GM19328 (cell line): ENCODE measurements around the gene SCRN1.
A peak's percentile ranks its signal among the peaks of the same experiment; 100 is the strongest.

Experiments
- ATAC-seq: cut with Tn5 transposase; IDR thresholded peaks from one replicate; pipeline ENCODE4 v1.9.1; 2021; ENCODE audit warnings: mild to moderate bottlenecking, moderate library complexity; ENCODE audit not compliant: unreplicated experiment

SCRN1 gene, protein sequence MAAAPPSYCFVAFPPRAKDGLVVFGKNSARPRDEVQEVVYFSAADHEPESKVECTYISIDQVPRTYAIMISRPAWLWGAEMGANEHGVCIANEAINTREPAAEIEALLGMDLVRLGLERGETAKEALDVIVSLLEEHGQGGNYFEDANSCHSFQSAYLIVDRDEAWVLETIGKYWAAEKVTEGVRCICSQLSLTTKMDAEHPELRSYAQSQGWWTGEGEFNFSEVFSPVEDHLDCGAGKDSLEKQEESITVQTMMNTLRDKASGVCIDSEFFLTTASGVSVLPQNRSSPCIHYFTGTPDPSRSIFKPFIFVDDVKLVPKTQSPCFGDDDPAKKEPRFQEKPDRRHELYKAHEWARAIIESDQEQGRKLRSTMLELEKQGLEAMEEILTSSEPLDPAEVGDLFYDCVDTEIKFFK

DNA sequence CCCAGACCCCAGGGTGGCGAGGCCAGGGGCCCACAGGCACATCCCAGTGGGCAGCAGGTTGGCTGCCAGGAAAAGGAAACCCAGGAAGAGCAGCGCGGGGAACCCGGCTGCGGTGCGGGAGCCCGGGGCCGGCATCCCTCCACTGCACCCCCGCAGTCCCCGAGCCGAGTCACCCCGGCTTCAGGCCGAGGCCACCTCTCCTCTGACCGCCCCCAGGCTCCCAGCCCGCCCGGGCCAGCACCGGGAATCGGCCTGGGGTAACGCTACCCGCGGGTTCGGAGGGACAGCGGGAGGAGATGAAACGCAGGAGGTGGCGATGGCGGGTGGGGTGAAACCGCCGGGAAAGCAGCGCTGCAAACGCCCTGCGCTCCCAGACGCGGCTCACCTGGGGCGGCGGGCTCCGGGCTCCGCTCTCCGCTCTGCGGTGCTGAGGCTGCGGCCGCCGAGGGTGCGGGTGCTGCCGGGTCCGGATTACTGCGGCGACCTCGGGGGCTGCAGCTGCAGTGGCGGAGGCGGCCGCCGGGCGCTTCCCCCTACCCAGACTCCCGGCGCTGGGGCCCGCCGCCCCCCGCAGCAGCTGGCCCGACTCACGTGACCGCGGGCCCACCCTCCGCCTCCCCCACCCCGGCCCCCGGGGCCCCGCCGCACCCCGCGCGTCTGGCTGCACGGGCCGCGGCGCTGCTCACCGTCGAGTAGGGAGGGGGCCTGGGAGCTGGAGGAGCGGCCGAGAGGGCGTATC is at the start of gene SCRN1:
Gene SCRN1 (minus strand): TSS at position 545 of the 739 bp plus-strand sequence. CDS start 20,734 bp downstream, outside the sequence.
- ATAC-seq = no peak

DNA sequence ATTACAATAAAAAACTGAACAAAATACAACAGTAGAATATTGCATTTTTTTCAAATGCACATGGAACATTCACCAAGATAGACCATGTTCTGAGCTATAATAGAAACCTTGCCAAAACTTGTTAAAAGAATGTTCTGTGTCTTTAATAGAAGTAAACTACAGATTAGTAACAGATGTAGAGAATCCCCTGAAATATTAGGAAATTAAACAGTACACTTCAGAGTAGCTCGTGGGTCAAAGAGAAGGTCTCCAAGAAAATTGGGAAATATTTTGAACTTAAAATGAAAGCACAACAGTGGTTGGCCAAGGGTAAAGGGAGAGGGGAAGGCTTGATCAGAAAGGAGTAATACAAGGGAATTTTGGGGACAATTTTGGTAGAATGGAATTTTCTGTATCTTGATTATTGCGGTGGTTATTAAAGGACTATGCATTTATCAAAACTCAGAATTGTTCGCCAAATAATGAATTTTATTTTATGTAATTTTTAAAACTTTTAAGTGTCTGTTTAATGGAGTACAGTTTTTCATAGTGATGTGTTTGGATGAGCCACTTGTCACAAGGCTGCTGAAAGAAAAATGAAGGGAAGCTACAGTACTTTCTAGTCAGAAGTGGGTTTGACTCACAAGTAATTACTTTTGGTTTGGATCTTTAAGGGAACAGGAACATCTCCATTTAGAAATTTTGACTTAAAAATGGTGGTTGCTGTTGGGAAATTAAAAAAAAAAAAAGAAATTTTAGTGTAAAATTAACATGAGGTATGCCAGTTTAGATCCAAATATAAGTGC is 48.8 kb upstream of the SCRN1 start:
- no peak for ATAC-seq

DNA sequence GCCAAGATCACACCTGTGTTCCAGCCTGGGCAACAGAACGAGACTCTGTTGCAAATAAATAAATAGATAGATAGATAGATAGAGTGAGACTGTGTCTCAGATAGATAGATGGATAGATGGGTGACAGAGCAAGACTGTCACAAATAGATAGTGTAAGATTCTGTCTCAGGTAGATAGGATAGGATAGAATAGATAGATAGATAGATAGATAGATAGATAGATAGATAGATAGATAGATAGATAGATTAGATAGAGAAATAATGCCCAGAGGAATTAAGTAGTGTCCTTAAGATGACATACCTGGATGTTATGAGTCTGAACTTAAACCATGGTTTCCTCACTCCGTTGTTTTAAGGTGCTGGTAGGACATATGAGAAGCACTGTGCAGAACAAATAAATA is 46.6 kb upstream of the SCRN1 start:
- ATAC-seq = no peak

DNA sequence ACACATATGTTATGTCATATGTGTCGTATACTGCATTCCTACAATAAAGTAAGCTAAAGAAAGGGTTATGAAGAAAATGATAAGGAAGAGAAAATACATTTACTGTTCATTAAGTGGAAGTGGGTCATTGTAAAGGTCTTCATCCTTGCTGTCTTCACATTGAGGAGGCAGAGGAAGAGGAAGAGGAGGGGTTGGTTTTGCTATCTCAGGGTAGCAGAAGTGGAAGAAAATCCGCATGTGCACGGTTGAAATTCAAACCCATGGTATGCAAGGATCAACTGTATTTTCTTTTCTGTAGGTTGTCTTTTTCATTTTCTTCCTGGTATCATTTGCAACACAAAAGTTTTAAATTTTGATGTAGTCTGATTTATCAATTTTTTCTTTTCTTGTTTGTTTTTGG is 44.9 kb upstream of the SCRN1 start:
- ATAC-seq = no peak

DNA sequence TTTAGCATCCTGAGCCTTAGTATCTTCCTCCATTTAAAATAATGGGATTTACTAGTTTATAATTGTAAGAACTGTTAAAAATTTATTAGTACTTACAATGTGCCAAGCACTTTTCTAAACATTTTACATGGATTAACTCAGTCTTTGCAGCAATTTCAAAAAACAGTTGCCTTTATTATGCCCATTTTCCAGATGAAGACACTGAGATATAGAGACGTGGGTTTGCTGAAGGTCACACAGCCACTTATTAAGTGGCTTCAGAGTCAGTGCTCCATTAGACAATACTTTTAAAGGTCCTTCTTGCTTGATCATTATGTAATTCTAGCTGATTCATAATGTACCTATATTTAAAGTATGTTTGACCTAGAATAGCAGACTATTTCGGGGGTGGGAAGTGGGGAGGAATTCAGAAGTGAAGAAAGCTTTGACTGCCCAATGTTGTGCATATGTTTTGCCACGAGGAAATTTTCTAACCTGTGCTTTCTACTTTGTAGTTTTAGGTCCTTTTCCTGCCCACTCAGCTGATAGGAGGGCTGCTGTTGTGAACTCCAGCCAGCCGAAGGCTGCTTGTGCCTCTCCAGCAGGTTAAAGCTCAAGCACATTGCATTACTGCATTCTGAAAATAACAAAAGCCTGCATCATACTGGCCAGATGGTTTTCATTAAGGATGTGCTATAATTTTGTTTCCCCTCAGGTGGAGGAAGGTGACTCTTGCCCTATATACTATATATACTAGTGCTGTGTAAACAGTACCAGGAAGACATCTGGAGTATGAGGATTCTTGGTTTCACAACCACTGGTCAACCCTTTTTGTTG is 42.9 kb upstream of the SCRN1 start:
- ATAC-seq = no peak

DNA sequence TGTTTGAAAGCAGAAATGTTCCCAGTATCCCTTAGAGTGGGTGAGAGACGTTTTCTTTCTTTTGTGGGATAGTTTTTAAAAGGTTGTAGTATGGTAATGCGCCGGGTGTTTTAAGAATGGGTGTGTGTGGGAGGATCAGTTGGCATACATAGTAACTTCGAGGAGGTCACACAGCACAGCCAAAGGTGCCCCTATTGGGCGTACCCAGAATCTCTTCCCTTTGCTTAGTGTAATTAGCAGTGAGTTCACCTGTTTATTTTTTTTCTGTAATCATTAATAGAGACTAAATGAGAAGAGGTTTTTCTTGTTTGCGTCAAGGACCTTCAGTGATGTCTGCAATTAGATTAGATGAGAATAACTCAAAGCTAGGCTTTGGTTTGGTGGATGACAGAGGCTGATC is 40.1 kb upstream of the SCRN1 start:
- ATAC-seq = no peak

DNA sequence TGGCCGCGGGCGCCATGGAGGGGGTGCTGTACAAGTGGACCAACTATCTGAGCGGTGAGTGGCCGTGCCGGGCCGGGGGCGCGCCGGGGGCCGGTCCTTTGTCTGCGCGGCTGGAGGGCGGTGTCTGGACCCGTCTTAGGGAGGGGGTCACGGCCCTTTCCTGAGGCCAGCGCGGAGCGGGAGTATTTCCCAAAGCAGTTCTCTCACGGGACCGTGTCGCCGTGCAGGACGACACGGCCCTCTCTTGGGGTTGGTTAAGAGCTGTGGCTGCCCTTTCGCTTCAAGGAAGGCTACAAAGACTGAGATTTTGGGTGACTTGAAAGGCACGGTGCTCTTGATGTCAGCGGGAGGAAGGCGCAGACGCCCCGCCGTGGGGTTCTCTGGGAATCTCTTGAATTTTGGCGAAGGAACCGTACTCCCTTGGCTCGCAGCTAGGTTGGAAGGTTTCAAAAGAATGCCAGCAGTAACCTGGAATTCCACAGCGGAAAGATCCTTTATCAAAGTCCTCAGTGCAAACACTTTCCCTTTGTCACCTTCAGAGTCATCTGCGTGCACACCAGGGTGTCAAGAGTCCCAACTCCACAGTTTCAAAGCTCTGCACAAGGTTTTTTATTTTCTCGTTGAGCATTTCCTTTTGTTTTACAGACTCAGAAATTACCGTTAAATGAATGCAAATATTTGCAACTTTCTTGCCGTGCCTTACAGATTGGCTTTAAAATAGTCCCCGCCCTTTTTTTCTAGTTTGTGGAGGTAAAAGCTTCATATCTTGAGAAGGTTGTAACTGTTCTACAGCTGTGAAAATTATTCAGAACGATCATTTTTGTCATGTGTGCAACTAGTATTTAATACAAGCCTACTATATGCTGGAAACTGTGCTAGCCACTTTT is 39.4 kb upstream of the SCRN1 start:
- ATAC-seq = peak; percentile 13

DNA sequence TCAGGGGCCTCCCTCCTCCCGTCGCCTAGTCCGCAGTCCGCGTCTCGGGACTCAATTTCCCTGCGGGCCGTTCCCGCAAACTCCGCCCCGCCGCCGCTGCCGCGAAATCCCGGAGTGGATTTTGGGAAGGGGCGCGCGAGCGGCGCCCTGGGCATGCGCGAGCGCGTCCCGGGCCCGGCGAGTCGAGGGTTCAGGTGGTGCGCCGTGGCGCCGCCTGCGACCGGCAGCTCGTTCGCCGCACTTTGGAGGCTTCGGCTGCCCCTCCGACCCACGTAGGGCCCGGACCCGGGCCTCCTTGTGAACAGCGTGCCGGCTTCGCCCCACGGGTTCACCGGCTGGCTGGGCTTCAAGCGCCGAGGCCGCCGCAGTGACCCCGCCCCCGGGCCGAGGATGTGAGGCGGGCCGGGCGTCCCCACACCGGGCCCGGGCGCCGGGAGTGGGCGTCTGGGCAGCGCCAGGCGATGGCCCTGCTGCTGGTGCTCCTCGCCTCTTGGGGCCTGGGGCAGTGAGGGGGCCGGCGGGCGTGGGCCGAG is 38.7 kb upstream of the SCRN1 start, which contains the start of gene PLEKHA8:
Gene PLEKHA8 (plus strand): TSS at position 197 of the 533 bp plus-strand sequence. CDS start 351 bp downstream, outside the sequence.
- peak; percentile 50 for ATAC-seq

DNA sequence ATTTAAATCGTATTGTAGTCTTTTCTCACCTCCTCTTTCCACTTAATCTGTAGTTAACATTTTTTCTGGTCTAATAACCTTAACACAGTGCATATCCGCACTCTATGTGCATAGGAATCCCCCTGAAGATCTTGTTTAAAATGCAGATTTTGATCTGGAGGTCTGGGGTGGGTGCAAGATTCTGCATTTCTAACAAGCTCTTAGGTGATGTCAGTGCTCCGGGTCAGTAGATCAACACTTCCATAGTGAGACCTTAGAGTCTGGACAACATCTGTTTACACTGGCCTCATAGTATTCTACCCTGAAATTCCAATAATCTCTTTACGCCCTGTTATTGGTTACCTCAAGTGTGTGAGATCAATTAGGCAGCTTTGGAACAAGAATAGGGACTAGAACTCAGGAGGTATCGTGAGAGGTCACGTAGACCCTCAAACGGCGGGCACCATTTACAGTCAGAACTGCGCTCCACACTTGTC is 38.2 kb upstream of the SCRN1 start:
- peak; percentile 2 for ATAC-seq

DNA sequence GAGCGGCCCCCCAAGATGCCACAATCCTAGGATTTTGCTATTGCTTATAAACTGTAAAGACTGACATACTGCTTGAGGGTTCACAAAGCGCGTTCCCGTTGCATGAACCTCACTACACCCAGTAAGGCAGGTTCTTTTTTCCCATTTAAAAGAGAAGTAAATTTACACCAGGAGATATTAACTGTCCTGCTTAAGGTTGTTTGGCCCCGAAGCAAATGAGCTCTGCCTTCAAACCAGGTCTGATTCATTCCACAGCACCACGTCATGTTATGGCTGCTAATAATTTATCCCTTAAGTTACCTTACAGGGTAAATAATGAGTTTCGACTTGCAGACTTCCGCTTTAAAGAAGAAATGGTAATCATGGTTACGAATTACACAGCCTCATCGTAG is 37.5 kb upstream of the SCRN1 start:
- ATAC-seq = no peak

DNA sequence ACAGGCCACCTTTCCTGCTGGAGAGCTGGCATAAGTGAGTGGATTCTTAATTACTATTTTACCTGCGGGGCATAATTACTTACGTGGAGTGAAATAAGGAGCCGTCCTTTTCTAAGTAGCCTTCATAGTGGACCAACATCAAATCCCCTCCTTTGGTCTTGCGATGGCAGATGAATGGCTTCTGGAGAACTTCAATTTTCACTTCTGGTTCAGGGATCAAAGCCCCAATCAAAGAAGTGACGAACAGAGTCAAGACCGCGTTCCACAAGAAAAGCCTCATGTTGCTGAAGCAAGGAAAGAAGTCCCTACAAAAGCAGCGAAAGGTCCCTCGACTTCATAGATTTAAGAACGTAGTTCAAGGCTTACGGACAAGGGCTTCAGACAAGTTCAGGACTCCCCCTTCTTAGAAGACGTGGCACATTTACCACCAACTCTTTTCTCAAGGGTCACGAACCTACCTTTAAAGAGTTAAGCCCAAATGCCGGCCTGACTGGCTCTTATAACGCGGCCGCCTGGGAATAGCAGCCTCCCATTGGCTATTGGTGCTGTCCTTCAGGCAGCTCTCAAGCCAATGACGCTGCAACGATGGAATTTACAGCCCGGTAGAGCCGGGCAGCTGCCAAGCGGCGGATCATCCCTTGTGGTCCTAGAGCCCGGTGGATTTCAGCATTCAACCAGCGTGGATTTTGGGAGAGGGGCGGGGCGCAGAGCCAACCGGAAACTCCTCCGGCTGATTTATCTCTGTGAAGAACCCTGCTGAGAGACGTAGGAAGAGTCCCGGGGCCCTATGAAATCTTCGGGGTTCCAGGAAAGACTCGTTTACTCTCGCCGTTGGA is 36.8 kb upstream of the SCRN1 start, which contains the start of gene FKBP14:
Gene FKBP14 (minus strand): TSS at position 474 of the 836 bp plus-strand sequence. CDS start 194 bp downstream, at position 280.
- peak; percentile 71 for ATAC-seq

DNA sequence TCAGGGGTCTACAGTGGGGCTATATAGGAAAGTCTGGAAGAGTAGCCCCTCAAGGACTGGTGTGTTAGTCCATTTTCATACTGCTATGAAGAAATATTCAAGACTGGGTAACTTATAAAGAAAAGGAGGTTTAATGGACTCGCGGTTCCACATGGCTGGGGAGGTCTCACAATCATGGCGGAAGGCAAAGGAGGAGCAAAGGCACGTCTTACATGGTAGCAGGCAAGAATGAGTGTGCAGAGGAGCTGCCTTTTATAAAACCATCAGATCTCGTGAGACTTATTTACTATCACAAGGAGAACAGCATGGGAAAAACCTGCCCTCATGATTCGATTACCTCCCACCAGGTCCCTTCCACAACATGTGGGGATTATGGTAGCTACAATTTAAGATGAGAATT is 33.9 kb upstream of the SCRN1 start:
- ATAC-seq = no peak

DNA sequence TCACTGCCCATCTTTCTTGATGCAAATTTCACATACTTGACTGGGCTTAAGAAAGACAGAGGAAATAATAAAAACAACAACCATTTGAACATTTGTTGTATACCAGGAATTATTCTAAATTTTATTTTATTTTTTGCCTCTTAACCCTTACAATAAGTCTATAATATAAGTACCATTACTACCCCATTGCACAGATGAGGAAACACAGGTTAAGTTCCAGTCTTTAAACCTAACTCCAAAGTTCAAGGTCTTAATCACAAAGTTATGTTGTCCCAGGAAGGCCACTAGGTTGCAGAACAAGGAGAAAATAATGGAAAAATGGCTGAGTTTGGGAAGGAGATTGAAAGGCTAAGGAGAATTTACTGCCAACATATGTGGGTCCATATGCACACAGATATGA is 33.4 kb upstream of the SCRN1 start:
- no peak for ATAC-seq

DNA sequence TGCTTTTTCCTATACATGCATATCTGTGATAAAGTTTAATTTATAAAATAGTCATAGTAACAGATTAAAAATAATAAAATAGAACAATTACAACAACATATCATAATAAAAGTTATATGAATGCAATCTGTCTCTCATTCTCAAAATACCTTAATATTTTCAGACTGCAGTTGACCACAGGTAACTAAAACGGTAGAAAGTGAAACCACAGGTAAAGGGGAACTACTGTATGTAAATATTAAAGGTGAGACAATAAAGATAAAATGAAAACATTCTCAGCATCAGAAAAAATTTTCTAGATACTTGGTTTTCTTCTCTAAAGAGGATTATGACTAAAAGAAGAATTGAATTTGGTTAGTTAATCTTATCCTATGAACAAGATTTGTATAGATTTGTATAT is 30.9 kb upstream of the SCRN1 start:
- ATAC-seq = no peak

DNA sequence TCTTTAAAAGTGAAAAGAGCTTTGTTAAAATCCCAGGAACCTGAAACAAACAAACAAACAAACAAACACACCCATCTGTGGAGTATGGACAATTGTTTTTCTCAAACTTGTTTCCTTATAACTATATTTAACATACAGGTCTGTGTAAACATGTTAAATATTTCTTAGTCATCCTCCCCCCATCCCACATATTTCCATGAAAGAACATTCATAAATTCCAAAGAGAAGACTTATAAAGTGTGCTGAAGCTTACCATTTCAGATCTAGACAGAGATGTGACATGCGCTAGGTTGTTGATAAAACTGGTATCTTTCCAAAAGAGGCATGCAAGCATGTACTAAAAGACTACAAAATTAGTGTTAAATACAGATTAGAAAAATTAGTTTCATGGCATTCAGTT is 30.4 kb upstream of the SCRN1 start:
- ATAC-seq = no peak

DNA sequence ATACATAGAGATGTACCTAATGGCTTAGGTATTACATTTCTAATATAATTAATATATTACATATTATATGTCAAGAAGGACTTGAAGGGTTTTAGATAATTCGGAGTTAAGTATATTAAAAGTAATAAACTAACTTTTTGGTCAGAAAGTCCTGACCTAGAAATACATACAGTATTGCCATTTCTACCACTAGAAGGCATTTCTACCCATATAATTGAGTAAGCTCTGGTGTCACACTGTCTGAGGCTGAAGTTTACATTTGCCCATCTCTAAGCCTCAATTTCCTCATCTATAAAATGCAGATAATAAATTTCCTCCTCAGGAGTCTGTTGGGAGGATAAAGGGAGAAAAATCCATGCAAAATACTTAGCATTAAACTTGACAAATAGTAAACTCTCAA is 29.8 kb upstream of the SCRN1 start:
- ATAC-seq = no peak

DNA sequence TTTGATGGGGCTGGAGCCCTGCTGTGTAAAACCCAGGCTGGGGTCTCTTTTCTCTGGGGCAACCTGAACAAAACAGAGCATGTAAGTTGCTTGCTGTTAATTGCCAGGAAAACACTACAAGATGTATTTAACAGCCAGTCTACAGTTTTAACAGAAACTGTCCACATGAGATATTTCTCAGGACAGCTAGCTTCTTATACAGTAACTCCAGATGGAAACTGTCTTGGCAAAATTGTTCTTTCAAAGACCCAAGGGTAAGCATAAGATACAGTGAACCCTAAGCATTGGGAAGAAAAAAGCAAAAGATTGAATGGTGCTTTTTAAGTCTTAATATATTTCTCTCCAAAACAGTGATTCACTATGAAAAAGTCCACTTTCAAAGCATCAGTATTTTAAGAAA is 28.9 kb upstream of the SCRN1 start:
- no peak for ATAC-seq

DNA sequence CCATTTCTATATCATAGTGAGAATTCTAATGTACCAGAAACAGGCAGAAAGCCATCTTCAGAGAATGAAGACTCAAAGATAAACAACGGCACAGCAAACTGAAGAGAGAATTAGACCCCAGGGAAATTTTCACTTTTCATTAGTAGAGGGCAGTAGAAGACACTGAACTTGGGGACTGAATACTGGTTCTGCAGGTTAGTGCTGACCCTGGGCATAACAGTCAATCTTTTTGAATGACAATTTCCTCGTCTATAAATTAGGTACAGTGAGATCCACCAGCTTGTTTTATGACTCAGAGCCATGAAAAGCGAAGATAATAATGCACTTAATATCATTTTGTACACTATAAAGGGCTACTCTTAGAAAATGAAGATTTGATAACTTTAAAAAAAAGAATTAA is 23.2 kb upstream of the SCRN1 start:
- no peak for ATAC-seq
